ENCODE results near the gene GCLC.

GRCh38 chr6:53494076-53494475 is 50.8 kb downstream of the GCLC start:
- TF ChIP-seq ZNF555 (tag by site-specific recombination; conservative IDR thresholded peaks at IDR 0.05) (no peak), ZNF292 (tag by site-specific recombination; IDR thresholded peaks at IDR 0.05; ENCODE audit: borderline replicate concordance, low read depth) (no peak), BCL11B (tag by site-specific recombination; IDR thresholded peaks at IDR 0.05; ENCODE audit: low read depth) (no peak), YY1 (tag by site-specific recombination; IDR thresholded peaks at IDR 0.05) (no peak)
- TF ChIP-seq, protein P1, sequence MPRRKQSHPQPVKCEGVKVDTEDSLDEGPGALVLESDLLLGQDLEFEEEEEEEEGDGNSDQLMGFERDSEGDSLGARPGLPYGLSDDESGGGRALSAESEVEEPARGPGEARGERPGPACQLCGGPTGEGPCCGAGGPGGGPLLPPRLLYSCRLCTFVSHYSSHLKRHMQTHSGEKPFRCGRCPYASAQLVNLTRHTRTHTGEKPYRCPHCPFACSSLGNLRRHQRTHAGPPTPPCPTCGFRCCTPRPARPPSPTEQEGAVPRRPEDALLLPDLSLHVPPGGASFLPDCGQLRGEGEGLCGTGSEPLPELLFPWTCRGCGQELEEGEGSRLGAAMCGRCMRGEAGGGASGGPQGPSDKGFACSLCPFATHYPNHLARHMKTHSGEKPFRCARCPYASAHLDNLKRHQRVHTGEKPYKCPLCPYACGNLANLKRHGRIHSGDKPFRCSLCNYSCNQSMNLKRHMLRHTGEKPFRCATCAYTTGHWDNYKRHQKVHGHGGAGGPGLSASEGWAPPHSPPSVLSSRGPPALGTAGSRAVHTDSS (tag by site-specific recombination; IDR thresholded peaks at IDR 0.05) = no peak
